ENCODE results near the gene ABCC2. TPM values are rescaled to one million over a fixed set of nuclear protein-coding genes. Genes with fewer than 3 reads are reported as not detected.

Gene ABCC2
- total RNA-seq, 1 donor from 2014 or later, result 0.22 TPM

GRCh38 chr10:99873846-99874245 is 91.4 kb downstream of the ABCC2 start:
- Histone ChIP-seq H3K27me3 (ENCODE audit: low read depth) (peaks cover 10% of the 10 kb centered on the region), H3K4me1 (peaks cover 10% of the 10 kb centered on the region), H3K4me3 (no peak overlapping the region), H3K36me3 (peaks cover 35% of the 10 kb centered on the region), H3K9me3 (replicated peaks) (no peaks in the 10 kb centered on the region), H3K27ac (replicated peaks) (no peak overlapping the region)
- intact Hi-C loops (cut with micrococcal nuclease), result no loop called here
- DNase-seq, result no peak
- TF ChIP-seq, protein P1, sequence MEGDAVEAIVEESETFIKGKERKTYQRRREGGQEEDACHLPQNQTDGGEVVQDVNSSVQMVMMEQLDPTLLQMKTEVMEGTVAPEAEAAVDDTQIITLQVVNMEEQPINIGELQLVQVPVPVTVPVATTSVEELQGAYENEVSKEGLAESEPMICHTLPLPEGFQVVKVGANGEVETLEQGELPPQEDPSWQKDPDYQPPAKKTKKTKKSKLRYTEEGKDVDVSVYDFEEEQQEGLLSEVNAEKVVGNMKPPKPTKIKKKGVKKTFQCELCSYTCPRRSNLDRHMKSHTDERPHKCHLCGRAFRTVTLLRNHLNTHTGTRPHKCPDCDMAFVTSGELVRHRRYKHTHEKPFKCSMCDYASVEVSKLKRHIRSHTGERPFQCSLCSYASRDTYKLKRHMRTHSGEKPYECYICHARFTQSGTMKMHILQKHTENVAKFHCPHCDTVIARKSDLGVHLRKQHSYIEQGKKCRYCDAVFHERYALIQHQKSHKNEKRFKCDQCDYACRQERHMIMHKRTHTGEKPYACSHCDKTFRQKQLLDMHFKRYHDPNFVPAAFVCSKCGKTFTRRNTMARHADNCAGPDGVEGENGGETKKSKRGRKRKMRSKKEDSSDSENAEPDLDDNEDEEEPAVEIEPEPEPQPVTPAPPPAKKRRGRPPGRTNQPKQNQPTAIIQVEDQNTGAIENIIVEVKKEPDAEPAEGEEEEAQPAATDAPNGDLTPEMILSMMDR (IDR thresholded peaks at IDR 0.05; ENCODE audit: borderline replicate concordance), result no peak

DNA sequence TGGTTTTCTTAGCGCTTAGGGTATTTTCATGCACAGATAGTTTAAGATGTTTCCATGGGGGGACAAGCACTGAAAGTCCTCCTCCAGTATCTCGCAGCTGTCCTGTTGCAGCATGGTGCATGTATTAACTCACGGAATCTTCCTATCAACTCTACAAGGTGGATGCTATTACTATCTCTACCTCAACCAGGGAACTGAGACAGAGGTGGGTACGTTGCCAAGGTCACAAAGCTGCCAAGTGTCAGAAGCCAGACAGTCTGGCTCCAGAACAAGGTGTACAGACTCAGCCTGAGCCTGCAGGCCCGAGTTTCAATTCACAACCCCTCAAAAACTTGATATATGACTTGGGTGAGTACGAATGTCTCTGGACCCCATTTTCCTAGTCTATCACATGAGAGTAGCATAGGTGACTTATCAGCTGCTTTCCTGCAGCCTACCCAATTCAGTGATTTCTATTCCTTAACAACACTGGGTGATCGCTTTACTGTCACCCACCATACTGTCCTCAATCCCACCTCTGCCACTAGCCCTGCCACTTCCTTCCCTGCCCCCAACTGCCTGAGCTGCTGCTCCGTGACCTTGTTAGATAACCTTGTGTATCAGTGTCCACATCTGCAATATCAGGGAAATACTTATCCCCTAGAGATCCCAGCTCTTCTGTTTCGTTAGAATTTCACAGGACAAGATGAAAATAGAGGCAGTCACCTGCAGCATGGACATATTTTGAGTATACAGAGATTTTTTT is 92.1 kb downstream of the ABCC2 start:
- peaks cover 10% of the 10 kb centered on the region for H3K4me1 ChIP-seq
- no peaks in the 10 kb centered on the region for H3K9me3 ChIP-seq (replicated peaks)
- H3K27me3 ChIP-seq (ENCODE audit: low read depth), result peaks cover 4% of the 10 kb centered on the region
- H3K36me3 ChIP-seq, result peaks cover 42% of the 10 kb centered on the region
- TF ChIP-seq, protein P1 (IDR thresholded peaks at IDR 0.05; ENCODE audit: borderline replicate concordance), result no peak
- intact Hi-C loops (cut with micrococcal nuclease), result no loop called here
- no peak overlapping the region for H3K4me3 ChIP-seq
- DNase-seq, result no peak
- H3K27ac ChIP-seq (replicated peaks), result no peak overlapping the region

- Histone ChIP-seq H3K4me3 (no peak overlapping the region), H3K4me1 (peaks cover 10% of the 10 kb centered on the region), H3K9me3 (replicated peaks) (no peaks in the 10 kb centered on the region), H3K27ac (replicated peaks) (no peak overlapping the region), H3K27me3 (ENCODE audit: low read depth) (no peaks in the 10 kb centered on the region), H3K36me3 (peaks cover 51% of the 10 kb centered on the region)
- no peak for DNase-seq
- intact Hi-C loops (cut with micrococcal nuclease), result no loop called here
- TF ChIP-seq, protein P1 (IDR thresholded peaks at IDR 0.05; ENCODE audit: borderline replicate concordance), result no peak
These were observed 93.0 kb downstream of the ABCC2 start for GRCh38 chr10:99875473-99875872.

DNA sequence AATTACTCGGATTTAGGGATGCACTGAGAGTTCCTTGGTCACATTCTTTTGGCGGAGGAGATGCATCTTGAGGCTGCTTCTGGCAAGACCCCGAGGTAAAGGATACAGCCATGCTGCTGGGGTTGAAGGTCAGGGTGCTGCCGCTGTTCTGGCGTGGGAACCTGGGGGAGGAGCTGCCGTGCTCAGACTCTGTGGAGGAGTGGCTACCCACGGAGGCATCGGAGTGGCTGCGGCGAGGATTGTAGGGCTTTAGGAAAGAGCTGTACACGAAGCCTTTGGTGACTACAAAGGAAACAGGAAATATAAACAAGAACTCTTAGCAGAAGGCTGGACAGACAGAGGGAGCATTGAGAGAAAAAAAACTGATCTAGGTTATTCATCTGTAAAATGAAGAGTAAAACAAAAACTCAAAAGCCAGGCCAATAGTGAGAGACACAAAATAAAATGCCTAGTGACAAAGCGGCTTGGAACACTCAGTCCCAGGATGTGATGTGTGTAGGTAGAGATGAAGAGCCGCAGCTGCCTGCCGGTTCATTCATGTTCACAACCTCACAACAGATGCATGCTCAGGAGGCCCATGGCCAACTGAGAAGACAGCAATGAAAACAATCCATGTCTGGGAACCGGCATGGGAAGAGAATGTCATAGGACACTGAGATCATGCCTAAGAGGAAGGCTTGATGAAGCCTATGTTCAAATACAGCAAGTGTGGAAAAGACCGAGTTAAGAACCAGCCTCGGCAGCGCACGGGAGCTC is 97.8 kb downstream of the ABCC2 start:
- no peaks in the 10 kb centered on the region for H3K9me3 ChIP-seq (replicated peaks)
- no peak overlapping the region for H3K4me3 ChIP-seq
- peak overlapping the region; percentile 51 for H3K27ac ChIP-seq (replicated peaks)
- TF ChIP-seq, protein P1 (IDR thresholded peaks at IDR 0.05; ENCODE audit: borderline replicate concordance), result no peak
- peaks cover 8% of the 10 kb centered on the region for H3K4me1 ChIP-seq
- intact Hi-C loops (cut with micrococcal nuclease), result no loop called here
- peaks cover 99% of the 10 kb centered on the region for H3K36me3 ChIP-seq
- DNase-seq, result peak; percentile 19
- H3K27me3 ChIP-seq (ENCODE audit: low read depth), result no peaks in the 10 kb centered on the region

- H3K27ac ChIP-seq (replicated peaks), result no peak overlapping the region
- H3K9me3 ChIP-seq (replicated peaks), result no peaks in the 10 kb centered on the region
- peaks cover 8% of the 10 kb centered on the region for H3K4me1 ChIP-seq
- intact Hi-C loops (cut with micrococcal nuclease), result no loop called here
- H3K4me3 ChIP-seq, result no peak overlapping the region
- TF ChIP-seq, protein P1 (IDR thresholded peaks at IDR 0.05; ENCODE audit: borderline replicate concordance), result no peak
- H3K36me3 ChIP-seq, result peaks cover 100% of the 10 kb centered on the region
- DNase-seq, result no peak
- no peaks in the 10 kb centered on the region for H3K27me3 ChIP-seq (ENCODE audit: low read depth)
These were observed 98.9 kb downstream of the ABCC2 start for GRCh38 chr10:99881371-99881770.

All from left ventricle myocardium inferior (tissue), 1 donor.